Endothelial cell of umbilical vein (primary cell): ENCODE measurements around the gene DIAPH3. TPM values are rescaled to one million over a fixed set of nuclear protein-coding genes. Genes with fewer than 3 reads are reported as not detected.

Source experiments
- BruUV-seq: library from RNA; stranded (reverse); fragments of 400-500 nt; replicated peaks from 2 replicates; lab custom pipeline; 2021; lab: Mats Ljungman, UMichigan
- CTCF ChIA-PET: fragments of 300-600, 350-600 bp; sonication (Branson Sonifier 250); formaldehyde crosslinking; loops from one replicate; lab custom pipeline; 2021; ENCODE audit warnings: antibody characterized with exemption, inconsistent platforms; lab: Charles Lee
- POLR2A ChIA-PET: fragments of 300-600, 350-600 bp; sonication (Branson Sonifier 250); formaldehyde crosslinking; loops from one replicate; lab custom pipeline; 2021; ENCODE audit warnings: antibody characterized with exemption, inconsistent platforms; lab: Charles Lee
- DNase-seq: peaks from one replicate; pipeline ENCODE4 v3.0.0-alpha.2; 2011; ENCODE audit warnings: low read depth, low spot score
- FAIRE-seq: peaks from 2 replicates; lab custom pipeline; 2011; peaks lifted over from hg19 to GRCh38; lab: Jason Lieb, UNC
- H2AFZ ChIP-seq: 2 replicates; pipeline ENCODE4 v1.6.0; 2012; ENCODE audit warnings: low read depth, low read length, control low read depth, inconsistent platforms
- H3K27ac ChIP-seq: 2 replicates; pipeline ENCODE4 v1.5.1; 2011; ENCODE audit warnings: low read depth, mild to moderate bottlenecking, control low read depth, low read length, moderate library complexity; ENCODE audit not compliant: insufficient read depth
- H3K27me3 ChIP-seq, 2 experiments: 2 replicates each; pipeline versions ENCODE4 v1.6.0 to v1.6.1; 2011; ENCODE audit warnings: low read length in 2 of 2, mixed read lengths in 1 of 2; ENCODE audit not compliant: control insufficient read depth in 2 of 2, insufficient read depth in 2 of 2
- H3K36me3 ChIP-seq, 2 experiments: 2 replicates in 1 of 2; 3 replicates in 1 of 2; pipeline ENCODE4 v1.5.1; 2011; ENCODE audit warnings: low read length in 2 of 2, mild to moderate bottlenecking in 1 of 2, moderate library complexity in 1 of 2; ENCODE audit not compliant: control insufficient read depth in 2 of 2, insufficient read depth in 2 of 2; ENCODE audit errors: extremely low read depth in 1 of 2
- H3K4me1 ChIP-seq: 3 replicates; pipeline ENCODE4 v1.5.1; 2011; ENCODE audit warnings: mild to moderate bottlenecking, low read length; ENCODE audit not compliant: control insufficient read depth, insufficient read depth; ENCODE audit errors: extremely low read depth
- H3K4me2 ChIP-seq: 2 replicates; pipeline ENCODE4 v1.6.1; 2011; ENCODE audit warnings: low read length, control low read depth, mixed read lengths; ENCODE audit not compliant: insufficient read depth
- H3K4me3 ChIP-seq, 3 experiments: fragments of 200-600 bp in 1 of 3; sonication (generic), shearing (Covaris generic) in 1 of 3; replicated peaks in 1 of 3; 2 replicates each; pipeline ENCODE4 v1.5.1; 2011 to 2016; ENCODE audit warnings: control low read depth in 3 of 3, low read length in 3 of 3, mild to moderate bottlenecking in 2 of 3, inconsistent platforms in 1 of 3, low read depth in 1 of 3, moderate library complexity in 1 of 3; ENCODE audit not compliant: insufficient read depth in 1 of 3
- H3K79me2 ChIP-seq: 2 replicates; pipeline ENCODE4 v1.6.0; 2012; ENCODE audit warnings: low read length, inconsistent platforms; ENCODE audit not compliant: control insufficient read depth, insufficient read depth
- H3K9ac ChIP-seq: replicated peaks from 2 replicates; pipeline ENCODE3; 2011; ENCODE audit warnings: low read length, control low read depth; ENCODE audit not compliant: insufficient read depth; ENCODE audit errors: extremely low read depth
- H3K9me1 ChIP-seq: replicated peaks from 3 replicates; pipeline ENCODE4 v1.6.0; 2011; ENCODE audit warnings: mild to moderate bottlenecking, low read length; ENCODE audit not compliant: control insufficient read depth, insufficient read depth; ENCODE audit errors: extremely low read depth
- H3K9me3 ChIP-seq: replicated peaks from 2 replicates; pipeline ENCODE4 v1.5.1; 2012; ENCODE audit warnings: low read length, inconsistent platforms; ENCODE audit not compliant: control insufficient read depth, insufficient read depth
- H4K20me1 ChIP-seq: replicated peaks from 2 replicates; pipeline ENCODE3; 2011; ENCODE audit warnings: mild to moderate bottlenecking, low read length; ENCODE audit not compliant: control insufficient read depth, insufficient read depth; ENCODE audit errors: extremely low read depth
- EZH2 ChIP-seq: IDR thresholded peaks from 2 replicates; pipeline ENCODE4 v1.6.1; 2012; ENCODE audit warnings: borderline replicate concordance, low read depth, mild to moderate bottlenecking, moderate library complexity, low read length, inconsistent platforms; ENCODE audit not compliant: severe bottlenecking
- FOS ChIP-seq: IDR thresholded peaks from 2 replicates; pipeline ENCODE4 v1.6.1; 2011; ENCODE audit warnings: mild to moderate bottlenecking, low read length, moderate library complexity, borderline replicate concordance; ENCODE audit not compliant: insufficient read depth
- GATA2 ChIP-seq: IDR thresholded peaks from 2 replicates; pipeline ENCODE4 v1.7.0; 2011; ENCODE audit warnings: low read depth, mild to moderate bottlenecking, moderate library complexity, mixed read lengths, low read length; ENCODE audit not compliant: insufficient read length, insufficient read depth
- JUN ChIP-seq: IDR thresholded peaks from 2 replicates; pipeline ENCODE4 v1.6.1; 2011; ENCODE audit warnings: borderline replicate concordance, low read depth; ENCODE audit not compliant: insufficient read length, insufficient read depth
- MYC ChIP-seq: IDR thresholded peaks from one replicate; pipeline ENCODE4 v1.6.1; 2011; ENCODE audit warnings: mild to moderate bottlenecking, low read depth, low read length
- POLR2A ChIP-seq: IDR thresholded peaks from 2 replicates; pipeline ENCODE4 v1.6.1; 2012; ENCODE audit warnings: low read depth, mild to moderate bottlenecking, control low read depth, low read length
- POLR2AphosphoS5 ChIP-seq: IDR thresholded peaks from 2 replicates; pipeline ENCODE4 v1.6.1; 2012; ENCODE audit warnings: low read depth, mild to moderate bottlenecking, control low read depth, low read length, moderate library complexity; ENCODE audit not compliant: insufficient read depth
- dilution Hi-C: fragments of 300-500 bp; cut with MboI; formaldehyde crosslinking; loops from one replicate; pipeline ENCODE4 v1.15.0; 2019; ENCODE audit warnings: low sequenced_read_pairs; ENCODE audit not compliant: extremely low pct_ligation_motif_present
- intact Hi-C: fragments of 100-400 bp; cut with micrococcal nuclease; formaldehyde crosslinking; loops from one replicate; pipeline ENCODE4 v1.10.0; 2022
- polyA plus RNA-seq, 4 experiments: library from polyadenylated mRNA; depleted of rRNA in 3 of 4; stranded (reverse) in 3 of 4; unstranded in 1 of 4; fragments of >200 nt; gene quantifications; 2 replicates each; pipeline versions ENCODE4 v1.2.1 to v1.2.3, GENCODE V29; 2011 to 2012; ENCODE audit warnings: missing spikeins in 1 of 4
- total RNA-seq: library from RNA; stranded (reverse); gene quantifications from 2 replicates; pipeline ENCODE4 v1.2.3, GENCODE V29; 2021
- TF ChIP-seq, protein P1 (sequence below): IDR thresholded peaks from 2 replicates; pipeline ENCODE4 v1.6.1; 2011; ENCODE audit not compliant: insufficient read depth, insufficient read length
- TF ChIP-seq, protein P2 (sequence below), 2 donors: IDR thresholded peaks; 1 replicate in 1 of 2; 2 replicates in 1 of 2; pipeline ENCODE4 v1.5.1; 2011; ENCODE audit warnings: low read length in 2 of 2, mild to moderate bottlenecking in 2 of 2, moderate library complexity in 2 of 2, control low read depth in 1 of 2, inconsistent platforms in 1 of 2, low read depth in 1 of 2; ENCODE audit not compliant: insufficient read depth in 1 of 2; ENCODE audit errors: extremely low read depth in 1 of 2

Gene DIAPH3
- total and polyA plus RNA-seq, 2 donors (not counting 3 experiments of a cell fraction or from before 2014, with no cell fraction given): 9.9 to 44.0 TPM

DNA sequence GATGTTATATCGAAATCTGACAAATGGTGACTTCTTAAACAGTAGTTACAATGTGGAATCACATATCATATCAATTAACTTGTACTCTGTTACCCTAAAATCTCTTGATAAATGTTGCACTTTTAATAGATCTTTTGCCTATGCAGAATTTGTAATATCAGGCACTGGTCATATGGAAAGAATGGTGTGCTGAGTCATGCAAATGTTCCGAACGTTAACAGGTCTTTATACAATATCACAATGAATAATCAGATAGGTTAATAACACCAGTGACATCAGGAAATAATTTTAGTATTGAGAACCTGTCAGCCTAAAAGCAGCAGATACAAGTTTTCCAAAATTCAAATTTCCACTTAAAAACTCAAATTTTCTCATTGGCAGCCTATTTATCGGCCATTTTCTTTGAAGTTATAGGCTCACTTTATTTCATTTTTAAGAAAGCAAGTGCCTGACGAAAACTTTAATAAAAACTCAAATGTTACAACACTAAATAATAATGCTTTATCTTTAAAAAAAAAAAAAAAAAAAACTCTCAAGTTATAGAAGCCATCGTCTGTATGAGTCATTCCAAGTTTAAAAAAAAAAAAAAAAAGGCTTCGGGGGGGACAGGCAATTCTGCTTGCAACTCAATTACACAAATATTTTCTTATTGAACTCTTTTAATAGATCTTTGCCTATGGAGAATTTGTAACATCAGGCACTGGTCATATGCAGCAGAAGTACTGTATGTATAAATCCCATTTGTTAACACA, 180.9 kb downstream of the DIAPH3 start:
- BruUV-seq: no TSS peak
- Histone ChIP-seq H3K4me3 (no peak overlapping the region), H3K9me3 (no peaks in the 10 kb centered on the region), H3K27me3 (no peaks in the 10 kb centered on the region), H2AFZ (no peak overlapping the region), H3K4me1 (no peaks in the 10 kb centered on the region), H3K36me3 (no peaks in the 10 kb centered on the region), H3K79me2 (no peaks in the 10 kb centered on the region), H3K9me1 (no peaks in the 10 kb centered on the region), H3K4me2 (no peak overlapping the region), H4K20me1 (no peaks in the 10 kb centered on the region), H3K27ac (no peak overlapping the region), H3K9ac (no peak overlapping the region)
- TF ChIP-seq GATA2 (no peak), JUN (no peak), POLR2AphosphoS5 (no peak), POLR2A (no peak), FOS (no peak), MYC (no peak), EZH2 (no peak)
- TF ChIP-seq, protein P1, sequence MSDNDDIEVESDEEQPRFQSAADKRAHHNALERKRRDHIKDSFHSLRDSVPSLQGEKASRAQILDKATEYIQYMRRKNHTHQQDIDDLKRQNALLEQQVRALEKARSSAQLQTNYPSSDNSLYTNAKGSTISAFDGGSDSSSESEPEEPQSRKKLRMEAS: no peak
- TF ChIP-seq, protein P2, sequence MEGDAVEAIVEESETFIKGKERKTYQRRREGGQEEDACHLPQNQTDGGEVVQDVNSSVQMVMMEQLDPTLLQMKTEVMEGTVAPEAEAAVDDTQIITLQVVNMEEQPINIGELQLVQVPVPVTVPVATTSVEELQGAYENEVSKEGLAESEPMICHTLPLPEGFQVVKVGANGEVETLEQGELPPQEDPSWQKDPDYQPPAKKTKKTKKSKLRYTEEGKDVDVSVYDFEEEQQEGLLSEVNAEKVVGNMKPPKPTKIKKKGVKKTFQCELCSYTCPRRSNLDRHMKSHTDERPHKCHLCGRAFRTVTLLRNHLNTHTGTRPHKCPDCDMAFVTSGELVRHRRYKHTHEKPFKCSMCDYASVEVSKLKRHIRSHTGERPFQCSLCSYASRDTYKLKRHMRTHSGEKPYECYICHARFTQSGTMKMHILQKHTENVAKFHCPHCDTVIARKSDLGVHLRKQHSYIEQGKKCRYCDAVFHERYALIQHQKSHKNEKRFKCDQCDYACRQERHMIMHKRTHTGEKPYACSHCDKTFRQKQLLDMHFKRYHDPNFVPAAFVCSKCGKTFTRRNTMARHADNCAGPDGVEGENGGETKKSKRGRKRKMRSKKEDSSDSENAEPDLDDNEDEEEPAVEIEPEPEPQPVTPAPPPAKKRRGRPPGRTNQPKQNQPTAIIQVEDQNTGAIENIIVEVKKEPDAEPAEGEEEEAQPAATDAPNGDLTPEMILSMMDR (IDR thresholded peaks at IDR 0.05; ENCODE audit: extremely low read depth in 1 of 2, insufficient read depth in 1 of 2, low read depth in 1 of 2, low read length in 2 of 2): no peak
- intact Hi-C loops (no loop called here), dilution Hi-C loops (no loop called here)
- POLR2A ChIA-PET: no interaction called here
- DNase-seq (no peak), FAIRE-seq (no peak)
- CTCF ChIA-PET: no interaction called here
